HEK293 (cell line): ENCODE measurements around the gene TEAD2.

Source experiments
- BCL11B ChIP-seq: fragments of 450-650 bp; formaldehyde crosslinking; IDR thresholded peaks from 2 replicates; pipeline ENCODE4 v1.5.1; 2016; ENCODE audit warnings: low read depth, missing biosample characterization, missing genetic modification characterization
- KLF9 ChIP-seq: fragments of 450-650 bp; formaldehyde crosslinking; IDR thresholded peaks from 2 replicates; pipeline ENCODE4 v1.5.1; 2016; ENCODE audit warnings: missing biosample characterization, missing genetic modification characterization, low read depth
- REST ChIP-seq: fragments of 450-650 bp; formaldehyde crosslinking; IDR thresholded peaks from 2 replicates; pipeline ENCODE4 v1.5.1; 2016; ENCODE audit warnings: missing biosample characterization, missing genetic modification characterization
- SP3 ChIP-seq: fragments of 450-650 bp; formaldehyde crosslinking; IDR thresholded peaks from 2 replicates; pipeline ENCODE4 v1.5.1; 2016; ENCODE audit warnings: missing biosample characterization, missing genetic modification characterization
- ZBTB10 ChIP-seq: fragments of 450-650 bp; formaldehyde crosslinking; IDR thresholded peaks from 2 replicates; pipeline ENCODE4 v1.5.1; 2016; ENCODE audit warnings: missing biosample characterization, missing genetic modification characterization
- ZBTB20 ChIP-seq: fragments of 450-650 bp; formaldehyde crosslinking; IDR thresholded peaks from 2 replicates; pipeline ENCODE4 v1.5.1; 2016; ENCODE audit warnings: missing biosample characterization, missing genetic modification characterization
- ZBTB26 ChIP-seq: fragments of 450-650 bp; formaldehyde crosslinking; optimal IDR thresholded peaks from 2 replicates; pipeline ENCODE3; 2016; ENCODE audit warnings: missing biosample characterization, mild to moderate bottlenecking, missing genetic modification characterization
- ZEB2 ChIP-seq: fragments of 450-650 bp; formaldehyde crosslinking; IDR thresholded peaks from 2 replicates; pipeline ENCODE4 v1.5.1; 2016; ENCODE audit warnings: missing biosample characterization, missing genetic modification characterization
- ZNF148 ChIP-seq: fragments of 450-650 bp; formaldehyde crosslinking; IDR thresholded peaks from 2 replicates; pipeline ENCODE4 v1.5.0; 2017; ENCODE audit warnings: missing biosample characterization, missing genetic modification characterization, borderline replicate concordance
- ZNF155 ChIP-seq: fragments of 450-650 bp; formaldehyde crosslinking; IDR thresholded peaks from 2 replicates; pipeline ENCODE4 v1.5.1; 2016; ENCODE audit warnings: missing biosample characterization, missing genetic modification characterization
- ZNF2 ChIP-seq: fragments of 450-650 bp; formaldehyde crosslinking; IDR thresholded peaks from 2 replicates; pipeline ENCODE4 v1.5.1; 2016; ENCODE audit warnings: missing biosample characterization, missing genetic modification characterization
- ZNF302 ChIP-seq: fragments of 450-650 bp; formaldehyde crosslinking; IDR thresholded peaks from 2 replicates; pipeline ENCODE4 v1.5.1; 2016; ENCODE audit warnings: missing biosample characterization, missing genetic modification characterization, low read depth
- ZNF335 ChIP-seq: fragments of 450-650 bp; formaldehyde crosslinking; conservative IDR thresholded peaks from 2 replicates; pipeline ENCODE4 v1.5.1; 2016; ENCODE audit warnings: missing biosample characterization, missing genetic modification characterization
- ZNF366 ChIP-seq: fragments of 450-650 bp; formaldehyde crosslinking; conservative IDR thresholded peaks from 2 replicates; pipeline ENCODE4 v1.5.1; 2016; ENCODE audit warnings: missing biosample characterization, missing genetic modification characterization
- ZNF398 ChIP-seq: fragments of 450-650 bp; formaldehyde crosslinking; IDR thresholded peaks from 2 replicates; pipeline ENCODE4 v1.5.1; 2017; ENCODE audit warnings: missing biosample characterization, missing genetic modification characterization
- ZNF501 ChIP-seq: fragments of 450-650 bp; formaldehyde crosslinking; IDR thresholded peaks from 2 replicates; pipeline ENCODE4 v1.5.1; 2016; ENCODE audit warnings: missing biosample characterization, missing genetic modification characterization
- ZNF521 ChIP-seq: fragments of 450-650 bp; formaldehyde crosslinking; IDR thresholded peaks from 2 replicates; pipeline ENCODE4 v1.5.1; 2017; ENCODE audit warnings: missing biosample characterization, mild to moderate bottlenecking, missing genetic modification characterization
- ZNF558 ChIP-seq: fragments of 450-650 bp; formaldehyde crosslinking; IDR thresholded peaks from 2 replicates; pipeline ENCODE4 v1.5.1; 2016; ENCODE audit warnings: missing biosample characterization, missing genetic modification characterization
- ZNF585B ChIP-seq: fragments of 450-650 bp; formaldehyde crosslinking; IDR thresholded peaks from 2 replicates; pipeline ENCODE4 v1.5.1; 2016; ENCODE audit warnings: missing biosample characterization, missing genetic modification characterization
- ZNF621 ChIP-seq: fragments of 450-650 bp; formaldehyde crosslinking; IDR thresholded peaks from 2 replicates; pipeline ENCODE4 v1.5.1; 2017; ENCODE audit warnings: missing biosample characterization, missing genetic modification characterization
- ZNF747 ChIP-seq: fragments of 450-650 bp; formaldehyde crosslinking; IDR thresholded peaks from 2 replicates; pipeline ENCODE4 v1.5.1; 2016; ENCODE audit warnings: missing biosample characterization, missing genetic modification characterization

Gene TEAD2

GRCh38 chr19:49362048-49362928, at the start of gene TEAD2 (continued):
- peak; percentile 72 for TF ChIP-seq ZBTB26 (tag by site-specific recombination)
- TF ChIP-seq ZNF501 (tag by site-specific recombination) = 0 out of 2 replicates have a peak, but pooled peaks have one; percentile 26
- peak; percentile 47 for TF ChIP-seq ZNF398 (tag by site-specific recombination)
- no peak for TF ChIP-seq ZNF302 (tag by site-specific recombination)
- peak; percentile 93 for TF ChIP-seq ZNF335
- TF ChIP-seq ZNF521 = no peak
- no peak for TF ChIP-seq ZNF366 (tag by site-specific recombination)
- TF ChIP-seq ZNF585B (tag by site-specific recombination) = no peak
- no peak for TF ChIP-seq ZNF747 (tag by site-specific recombination)
- TF ChIP-seq ZNF621 = no peak
- TF ChIP-seq ZNF558 (tag by site-specific recombination) = no peak
- TF ChIP-seq ZBTB10 = peak; percentile 82
- TF ChIP-seq REST = 0 out of 2 replicates have a peak, but pooled peaks have one; percentile 10
- peak; percentile 43; the same call in 1 of the 2 replicates for TF ChIP-seq BCL11B (tag by site-specific recombination)
- no peak for TF ChIP-seq ZNF148 (tag by site-specific recombination)
- peak; percentile 58; the same call in 1 of the 2 replicates for TF ChIP-seq ZBTB20 (tag by site-specific recombination)
- TF ChIP-seq SP3 = peak; percentile 61
- TF ChIP-seq KLF9 (tag by site-specific recombination) = peak; percentile 89
- 0 out of 2 replicates have a peak, but pooled peaks have one; percentile 26 for TF ChIP-seq ZNF2 (tag by site-specific recombination)
- TF ChIP-seq ZNF155 = no peak
- no peak; the same call in 1 of the 2 replicates for TF ChIP-seq ZEB2 (tag by site-specific recombination)
